Lower lobe of right lung (tissue), 2 donors: ENCODE measurements around the gene ATAT1. TPM values are rescaled to one million over a fixed set of nuclear protein-coding genes. Genes with fewer than 3 reads are reported as not detected.

Experiments
- ATAC-seq, 2 donors: fragments of 200-7000 bp; cut with Tn5 transposase; one replicate each; pipeline ENCODE4 v1.9.1; 2020 to 2022; ENCODE audit warnings: mild to moderate bottlenecking in 2 of 2, moderate library complexity in 2 of 2
- DNase-seq: peaks from one replicate; pipeline ENCODE4 v3.0.0-alpha.2; 2020
- H3K27ac ChIP-seq: fragments of 200-600 bp; one replicate; pipeline ENCODE4 v1.8.0; 2022
- H3K27me3 ChIP-seq: fragments of 200-600 bp; one replicate; pipeline ENCODE4 v1.8.0; 2022; ENCODE audit warnings: low read depth
- H3K36me3 ChIP-seq: fragments of 200-600 bp; one replicate; pipeline ENCODE4 v1.8.0; 2022; ENCODE audit warnings: mild to moderate bottlenecking
- H3K4me1 ChIP-seq: fragments of 200-600 bp; one replicate; pipeline ENCODE4 v1.8.0; 2022
- H3K4me3 ChIP-seq: fragments of 200-600 bp; one replicate; pipeline ENCODE4 v1.8.0; 2022; ENCODE audit warnings: mild to moderate bottlenecking
- H3K9me3 ChIP-seq: fragments of 200-600 bp; one replicate; pipeline ENCODE4 v1.8.0; 2022
- intact Hi-C: fragments of 100-400 bp; cut with DNase I; formaldehyde crosslinking; loops from one replicate; pipeline ENCODE4 v1.11.0; 2022
- total RNA-seq: library from RNA; stranded (reverse); fragmentation: NEBNext Ultra II Directional; extraction: Animal tissue kit (Norgen Biotek cat#: 25700); gene quantifications from one replicate; pipeline ENCODE4 v1.2.1, GENCODE V29; 2021
- TF ChIP-seq, protein P1 (sequence below): fragments of 200-600 bp; IDR thresholded peaks from one replicate; pipeline ENCODE4 v1.8.0; 2022; ENCODE audit warnings: antibody characterized with exemption, mild to moderate bottlenecking
- donor health status: DM: no; HTN: yes; CAD: no; lungs with severe emphysema.

The ATAT1 gene
- total RNA-seq, 1 donor from 2014 or later = 8.9 TPM

DNA sequence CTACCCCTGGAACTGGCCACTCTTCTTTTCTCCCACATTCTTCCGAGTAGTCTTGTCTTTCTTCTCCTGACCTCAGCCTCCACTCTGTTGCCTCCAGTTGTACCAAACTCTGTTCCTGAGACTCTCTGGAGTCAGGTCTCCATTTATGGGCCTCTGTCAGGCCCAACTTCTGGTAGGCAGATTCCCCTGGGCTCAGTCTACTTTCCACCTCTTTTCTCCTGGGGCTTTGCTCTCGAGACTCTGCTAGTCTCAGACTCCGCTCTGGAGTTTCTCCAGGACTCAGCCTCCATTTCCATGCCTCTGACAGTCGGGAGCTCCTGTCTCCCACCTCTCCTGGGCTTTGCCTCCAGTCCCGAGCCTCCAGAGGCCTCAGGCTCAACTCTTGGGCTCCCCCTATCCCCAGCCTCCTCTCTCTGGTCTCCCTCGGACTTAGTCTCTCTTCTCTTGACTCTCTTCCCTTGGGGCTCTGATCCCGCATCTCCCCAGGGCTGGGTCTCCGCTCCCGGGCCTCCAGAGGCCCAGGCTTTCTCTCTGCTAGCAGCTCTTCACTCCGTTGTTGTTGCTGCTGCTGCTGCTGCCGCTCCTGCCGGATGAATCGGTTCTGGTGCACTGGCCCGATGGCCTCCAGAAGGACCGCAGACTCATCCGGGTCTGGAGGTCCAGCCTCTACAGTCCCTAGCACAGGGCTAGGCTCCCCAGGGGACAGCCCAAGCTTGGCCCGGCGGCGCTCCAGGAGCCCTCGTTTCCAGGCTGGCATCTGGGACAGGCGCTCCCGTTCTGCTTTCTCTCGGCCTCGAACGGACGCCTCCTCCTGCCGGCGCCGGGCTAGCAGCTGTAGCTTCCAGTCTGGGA, 58.7 kb downstream of the ATAT1 start:
- H3K27me3 ChIP-seq = no peaks in the 10 kb centered on the region
- TF ChIP-seq, protein P1, sequence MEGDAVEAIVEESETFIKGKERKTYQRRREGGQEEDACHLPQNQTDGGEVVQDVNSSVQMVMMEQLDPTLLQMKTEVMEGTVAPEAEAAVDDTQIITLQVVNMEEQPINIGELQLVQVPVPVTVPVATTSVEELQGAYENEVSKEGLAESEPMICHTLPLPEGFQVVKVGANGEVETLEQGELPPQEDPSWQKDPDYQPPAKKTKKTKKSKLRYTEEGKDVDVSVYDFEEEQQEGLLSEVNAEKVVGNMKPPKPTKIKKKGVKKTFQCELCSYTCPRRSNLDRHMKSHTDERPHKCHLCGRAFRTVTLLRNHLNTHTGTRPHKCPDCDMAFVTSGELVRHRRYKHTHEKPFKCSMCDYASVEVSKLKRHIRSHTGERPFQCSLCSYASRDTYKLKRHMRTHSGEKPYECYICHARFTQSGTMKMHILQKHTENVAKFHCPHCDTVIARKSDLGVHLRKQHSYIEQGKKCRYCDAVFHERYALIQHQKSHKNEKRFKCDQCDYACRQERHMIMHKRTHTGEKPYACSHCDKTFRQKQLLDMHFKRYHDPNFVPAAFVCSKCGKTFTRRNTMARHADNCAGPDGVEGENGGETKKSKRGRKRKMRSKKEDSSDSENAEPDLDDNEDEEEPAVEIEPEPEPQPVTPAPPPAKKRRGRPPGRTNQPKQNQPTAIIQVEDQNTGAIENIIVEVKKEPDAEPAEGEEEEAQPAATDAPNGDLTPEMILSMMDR = no peak
- ATAC-seq = no peak
- no peaks in the 10 kb centered on the region for H3K9me3 ChIP-seq
- H3K4me3 ChIP-seq = peak overlapping the region; percentile 81
- H3K36me3 ChIP-seq = peaks cover 5% of the 10 kb centered on the region
- peaks cover 62% of the 10 kb centered on the region for H3K4me1 ChIP-seq
- intact Hi-C loops = no loop called here
- DNase-seq = no peak
- H3K27ac ChIP-seq = peak overlapping the region; percentile 89

DNA sequence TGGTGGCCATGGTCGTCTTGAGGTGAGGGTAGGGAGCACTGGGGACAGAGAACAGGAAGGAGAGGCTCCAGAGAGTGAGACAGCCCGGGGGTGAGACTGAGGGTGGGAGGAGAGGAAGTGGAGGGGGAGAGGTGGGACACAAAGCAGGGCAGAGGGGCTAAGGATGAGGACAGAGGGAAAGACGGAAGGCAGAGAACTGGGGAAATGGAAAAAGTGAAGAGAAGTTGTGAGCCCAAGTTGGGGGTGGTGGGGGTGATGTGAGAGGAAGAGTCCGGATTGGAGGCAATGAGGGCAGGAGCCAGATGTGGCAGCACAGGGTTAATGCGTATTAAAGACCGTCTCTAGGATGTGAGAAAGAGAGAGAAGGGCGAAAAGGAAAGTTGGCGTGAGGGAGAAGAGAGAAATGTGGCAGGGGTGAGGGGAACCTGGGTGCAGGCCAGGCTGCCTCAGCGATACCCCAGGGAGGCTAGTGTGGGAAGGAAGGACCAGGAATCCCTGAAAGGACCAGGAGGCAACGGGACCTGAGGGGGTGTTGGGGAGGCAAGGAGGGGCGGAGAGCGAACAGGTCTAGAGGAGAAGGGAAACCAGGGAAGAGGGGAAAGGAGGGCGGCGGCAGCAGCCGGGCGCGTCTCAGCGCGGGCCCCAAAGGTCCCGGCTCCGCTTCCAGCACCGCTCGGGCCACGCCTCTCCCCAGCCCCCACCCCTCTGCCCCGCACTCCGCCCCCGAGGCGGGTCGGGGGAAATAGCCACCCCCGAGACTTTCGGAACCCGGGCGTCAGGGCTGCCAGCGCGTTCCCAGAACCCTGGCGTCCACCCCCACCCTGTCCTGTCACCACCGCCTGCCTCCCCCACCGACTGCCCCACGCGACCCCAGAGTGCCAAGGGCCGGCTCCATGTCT, 59.6 kb downstream of the ATAT1 start, which contains the start of gene PPP1R18:
Gene PPP1R18 (minus strand): TSS at position 637 of the 899 bp plus-strand sequence. CDS start 627 bp downstream, at position 10.
- DNase-seq (peak; percentile 85), ATAC-seq (peak; percentile 68 to 73)
- peak within 1 kb of the TSS; percentile 89 for H3K27ac ChIP-seq
- H3K9me3 ChIP-seq = no peaks in the 10 kb centered on the region
- TF ChIP-seq, protein P1 = no peak
- H3K4me3 ChIP-seq = peak within 1 kb of the TSS; percentile 81
- no peaks in the 10 kb centered on the region for H3K36me3 ChIP-seq
- peaks cover 58% of the 10 kb centered on the region for H3K4me1 ChIP-seq
- no peaks in the 10 kb centered on the region for H3K27me3 ChIP-seq
- intact Hi-C loops = no loop called here

DNA sequence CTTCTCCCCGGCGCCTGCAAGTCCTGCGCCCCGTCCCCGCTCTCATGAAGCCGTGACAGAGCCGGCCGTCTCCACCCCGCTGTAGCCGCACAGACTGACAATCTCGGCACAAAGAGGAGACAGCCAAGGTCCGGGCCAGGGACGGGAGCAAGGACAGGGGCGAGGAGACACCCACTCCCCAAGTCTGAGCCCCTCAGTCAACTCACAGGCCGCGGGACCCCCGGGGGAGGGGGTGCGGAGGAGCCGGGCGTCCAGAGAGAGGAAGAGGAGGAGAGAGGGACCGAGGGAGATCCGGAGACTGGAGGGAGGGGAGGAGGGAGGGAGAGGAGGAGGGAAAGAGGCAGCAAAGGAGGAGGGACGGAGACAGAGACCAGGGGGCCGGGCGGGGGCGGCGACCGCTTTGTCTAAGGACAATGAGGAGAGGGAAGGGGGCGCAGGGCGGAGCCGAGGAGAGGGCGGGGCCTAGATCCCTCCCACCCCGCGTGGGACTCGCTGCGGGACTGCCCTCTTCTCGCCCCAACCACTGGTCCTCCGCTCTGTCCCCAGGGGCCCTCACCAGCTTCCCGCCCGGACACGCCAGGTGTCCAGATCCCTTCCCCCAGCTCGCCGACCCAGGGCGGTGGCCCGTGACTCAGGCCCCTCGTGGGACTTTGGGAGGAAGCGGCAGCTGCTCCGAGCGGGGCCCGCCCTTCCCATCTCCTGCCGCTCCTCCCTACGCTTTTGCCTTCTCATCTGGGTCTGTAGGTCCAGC, 60.4 kb downstream of the ATAT1 start:
- intact Hi-C loops = no loop called here
- H3K27ac ChIP-seq = peak overlapping the region; percentile 89
- no peaks in the 10 kb centered on the region for H3K36me3 ChIP-seq
- DNase-seq (peak; percentile 94), ATAC-seq (peak; percentile 65 to 75)
- no peaks in the 10 kb centered on the region for H3K27me3 ChIP-seq
- peaks cover 54% of the 10 kb centered on the region for H3K4me1 ChIP-seq
- H3K9me3 ChIP-seq = no peaks in the 10 kb centered on the region
- TF ChIP-seq, protein P1 = no peak
- peak overlapping the region; percentile 81 for H3K4me3 ChIP-seq

DNA sequence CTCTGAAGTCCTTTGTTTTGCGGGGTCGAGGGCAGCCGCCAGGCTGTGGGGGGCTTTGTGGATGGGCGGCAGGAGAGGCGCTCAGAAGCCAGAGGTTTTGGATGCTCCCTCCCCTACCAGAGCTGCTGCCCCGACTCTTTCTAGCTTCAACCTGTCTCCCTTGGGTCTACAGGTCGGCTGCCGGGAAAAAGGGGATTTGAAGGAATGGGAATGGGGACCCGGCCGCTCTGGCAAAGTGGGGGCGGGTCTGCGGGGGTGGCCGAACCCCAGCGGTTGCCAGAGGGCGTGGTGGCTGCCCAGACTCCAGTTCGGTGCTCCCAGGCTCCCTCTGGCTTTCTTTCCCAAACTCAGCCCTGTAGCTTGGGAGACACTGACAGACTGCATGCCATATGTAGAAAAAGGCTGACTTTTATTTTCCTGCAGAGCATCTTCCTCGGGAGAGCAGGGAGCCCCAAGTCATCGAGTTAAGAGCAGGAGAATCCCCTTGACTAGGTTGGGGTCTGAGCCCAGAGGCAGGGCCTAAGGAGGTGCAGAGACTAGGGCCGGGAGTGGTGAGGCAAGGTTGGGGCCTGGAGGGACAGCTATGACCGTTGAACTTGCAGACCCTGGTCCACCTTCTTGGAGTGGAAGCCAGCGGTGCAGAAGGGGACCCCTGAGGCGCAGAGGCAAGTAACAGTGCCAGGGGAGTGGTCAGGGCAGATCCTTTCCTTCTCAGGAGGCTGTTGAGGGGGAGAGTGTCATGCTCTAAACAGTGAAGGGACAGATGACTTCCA, 61.2 kb downstream of the ATAT1 start:
- TF ChIP-seq, protein P1 = no peak
- Histone ChIP-seq H3K4me1 (peaks cover 51% of the 10 kb centered on the region), H3K9me3 (no peaks in the 10 kb centered on the region), H3K27me3 (no peaks in the 10 kb centered on the region), H3K36me3 (no peaks in the 10 kb centered on the region), H3K4me3 (peak overlapping the region; percentile 81), H3K27ac (peak overlapping the region; percentile 89)
- no peak for ATAC-seq
- no peak for DNase-seq
- intact Hi-C loops = no loop called here
